Large intestine (tissue), 3 donors: ENCODE data around the gene GMIP. TPM values are rescaled to one million over a fixed set of nuclear protein-coding genes. Genes with fewer than 3 reads are reported as not detected.
A peak's percentile ranks its signal among the peaks of the same experiment; 100 is the strongest.

Experiments used
- DNase-seq, 2 donors: peaks; one replicate each; pipeline versions ENCODE4 v3.0.0 to v3.0.0-alpha.2; 2013
- H3K27ac ChIP-seq: one replicate; pipeline ENCODE4 v1.5.1; 2013; ENCODE audit warnings: low read length
- H3K27me3 ChIP-seq: 2 replicates; pipeline ENCODE4 v1.6.1; 2013; ENCODE audit warnings: low read length; ENCODE audit not compliant: control insufficient read depth, insufficient read depth
- H3K36me3 ChIP-seq: 2 replicates; pipeline ENCODE4 v1.6.1; 2013; ENCODE audit warnings: low read length; ENCODE audit not compliant: control insufficient read depth, insufficient read depth
- H3K4me1 ChIP-seq: one replicate; pipeline ENCODE4 v1.6.1; 2013; ENCODE audit warnings: low read length; ENCODE audit not compliant: control insufficient read depth, insufficient read depth
- H3K4me3 ChIP-seq: one replicate; pipeline ENCODE4 v1.5.1; 2013; ENCODE audit warnings: low read length
- H3K9me3 ChIP-seq: one replicate; pipeline ENCODE4 v1.6.1; 2013; ENCODE audit warnings: mild to moderate bottlenecking, low read depth, low read length, moderate library complexity; ENCODE audit not compliant: control insufficient read depth
- WGBS: methylation state at CpG from one replicate; pipeline ENCODE4 v1.1.5; 2013; ENCODE audit warnings: low lambda C conversion rate; ENCODE audit not compliant: insufficient coverage; 5-methylcytosine and 5-hydroxymethylcytosine counted together
- polyA plus RNA-seq: library from polyadenylated mRNA; unstranded; fragments of 120-200 nt; gene quantifications from one replicate; pipeline ENCODE4 v1.2.1, GENCODE V29; 2013

Gene GMIP
- polyA plus RNA-seq, 1 donor: 7.7 TPM

GRCh38 chr19:19649155-19649554, 5.7 kb upstream of the GMIP start:
- Histone ChIP-seq H3K9me3 (no peaks in the 10 kb centered on the region), H3K4me1 (no peaks in the 10 kb centered on the region), H3K27ac (no peak overlapping the region), H3K36me3 (peaks cover 83% of the 10 kb centered on the region), H3K27me3 (no peaks in the 10 kb centered on the region), H3K4me3 (no peak overlapping the region)
- no peak for DNase-seq
- whole genome bisulfite sequencing: no CpG with 5 or more reads among the region's 6 CpGs

DNA sequence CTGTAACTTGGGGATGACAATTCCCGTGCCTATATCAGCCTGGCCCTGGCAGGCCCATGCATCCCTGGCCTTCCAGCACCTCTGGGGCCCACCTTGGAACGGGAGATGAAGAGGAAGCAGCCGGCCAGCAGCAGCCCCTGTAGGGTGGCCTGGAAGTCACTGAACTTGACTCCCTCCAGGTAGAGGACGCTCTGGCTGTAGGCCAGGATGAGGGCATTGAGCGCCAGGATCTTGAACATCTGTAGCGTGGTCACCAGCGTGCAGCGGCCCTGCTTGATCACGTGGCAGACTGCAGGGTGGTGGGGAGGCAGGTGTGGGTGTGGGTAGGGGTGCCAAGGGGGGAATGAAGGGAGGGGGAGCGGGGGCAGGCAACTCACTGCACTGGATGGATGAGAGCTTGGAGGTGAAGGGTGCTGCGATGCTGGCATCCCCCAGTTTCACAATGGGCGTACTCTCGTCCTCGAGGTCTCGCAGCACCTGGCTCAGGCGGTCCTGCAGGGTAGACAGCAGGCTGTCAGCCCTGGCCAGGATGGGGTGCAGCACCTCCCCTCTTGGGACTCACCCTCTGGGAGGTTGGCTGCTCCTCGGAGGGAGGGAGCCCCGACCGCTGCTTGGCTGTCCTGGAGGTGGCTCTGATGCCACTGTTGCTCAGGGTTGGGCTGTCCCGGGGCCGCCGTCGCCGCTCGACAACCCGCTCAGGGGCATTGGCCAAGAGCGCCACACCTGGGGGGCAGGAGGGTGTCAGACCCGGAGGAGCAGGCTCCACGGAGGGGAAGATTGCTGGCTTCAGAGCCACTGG, 3.8 kb upstream of the GMIP start:
- WGBS: no CpG with 5 or more reads among the region's 29 CpGs
- no peaks in the 10 kb centered on the region for H3K27me3 ChIP-seq

GRCh38 chr19:19645233-19645870, 1.9 kb upstream of the GMIP start:
- DNase-seq: no peak
- H3K27ac ChIP-seq: no peak overlapping the region
- no peaks in the 10 kb centered on the region for H3K9me3 ChIP-seq
- no CpG with 5 or more reads among the region's 17 CpGs for WGBS
- H3K36me3 ChIP-seq: peaks cover 45% of the 10 kb centered on the region
- no peaks in the 10 kb centered on the region for H3K4me1 ChIP-seq
- no peak overlapping the region for H3K4me3 ChIP-seq
- no peaks in the 10 kb centered on the region for H3K27me3 ChIP-seq

More for the DNA sequence above, 3.8 kb upstream of the GMIP start:
- no peak for DNase-seq
- no peaks in the 10 kb centered on the region for H3K4me1 ChIP-seq
- no peaks in the 10 kb centered on the region for H3K9me3 ChIP-seq
- no peak overlapping the region for H3K4me3 ChIP-seq
- no peak overlapping the region for H3K27ac ChIP-seq
- H3K36me3 ChIP-seq: peaks cover 64% of the 10 kb centered on the region

GRCh38 chr19:19644054-19644388, 564 bp upstream of the GMIP start:
- Histone ChIP-seq H3K36me3 (peaks cover 32% of the 10 kb centered on the region), H3K9me3 (no peaks in the 10 kb centered on the region), H3K4me3 (peak overlapping the region; percentile 89), H3K27me3 (no peaks in the 10 kb centered on the region), H3K27ac (no peak overlapping the region), H3K4me1 (no peaks in the 10 kb centered on the region)
- no peak for DNase-seq
- WGBS: no CpG with 5 or more reads among the region's 5 CpGs

GRCh38 chr19:19642506-19643157, 825 bp downstream of the GMIP start:
- WGBS: no CpG with 5 or more reads among the region's 16 CpGs
- H3K36me3 ChIP-seq: peaks cover 29% of the 10 kb centered on the region

DNA sequence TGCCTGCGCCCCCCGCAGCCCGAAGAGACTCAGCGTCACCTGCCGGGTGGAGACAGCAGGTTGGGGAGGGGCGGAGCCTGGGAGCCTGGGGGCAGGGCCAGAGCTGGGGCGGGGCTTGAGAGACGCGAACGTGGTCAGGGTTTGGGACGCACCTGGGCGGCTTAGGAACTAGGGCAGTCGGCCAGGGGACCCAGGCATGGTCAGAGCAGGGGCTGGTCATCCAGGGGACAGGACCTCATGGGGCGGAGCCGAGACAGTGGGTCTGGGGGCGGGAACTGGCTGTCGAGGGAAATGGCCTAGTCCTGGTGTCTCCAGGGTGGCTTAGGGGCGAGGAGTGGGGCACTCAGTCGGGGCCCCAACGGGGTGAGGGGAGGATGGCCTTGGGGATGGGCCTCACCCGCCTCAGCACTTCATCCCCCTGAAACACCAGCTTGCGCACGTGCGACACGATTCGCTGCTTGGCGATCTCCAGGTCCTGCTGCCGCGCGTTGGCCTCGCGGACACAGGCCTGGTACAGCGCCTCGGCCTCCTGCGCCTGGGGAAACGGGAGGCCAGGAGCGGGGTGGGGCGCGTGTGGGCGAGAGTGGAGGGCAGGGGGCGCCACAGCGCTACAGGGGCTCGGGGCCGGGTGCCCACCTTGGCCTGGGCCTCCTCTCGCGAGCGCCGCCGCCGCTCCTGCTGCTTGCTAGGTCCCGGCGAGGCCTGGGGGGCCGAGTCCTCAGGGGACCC, 5.8 kb downstream of the GMIP start:
- H3K4me1 ChIP-seq: no peaks in the 10 kb centered on the region
- peaks cover 14% of the 10 kb centered on the region for H3K36me3 ChIP-seq
- WGBS: no CpG with 5 or more reads among the region's 53 CpGs
- H3K27me3 ChIP-seq: no peaks in the 10 kb centered on the region
- H3K27ac ChIP-seq: no peak overlapping the region
- no peak overlapping the region for H3K4me3 ChIP-seq
- DNase-seq: peak in 1 of 2 donors; percentile 46
- H3K9me3 ChIP-seq: no peaks in the 10 kb centered on the region

More at GRCh38 chr19:19642506-19643157, 825 bp downstream of the GMIP start:
- no peak for DNase-seq
- H3K27me3 ChIP-seq: no peaks in the 10 kb centered on the region
- peak overlapping the region; percentile 89 for H3K4me3 ChIP-seq
- H3K27ac ChIP-seq: no peak overlapping the region
- no peaks in the 10 kb centered on the region for H3K9me3 ChIP-seq
- H3K4me1 ChIP-seq: no peaks in the 10 kb centered on the region

DNA sequence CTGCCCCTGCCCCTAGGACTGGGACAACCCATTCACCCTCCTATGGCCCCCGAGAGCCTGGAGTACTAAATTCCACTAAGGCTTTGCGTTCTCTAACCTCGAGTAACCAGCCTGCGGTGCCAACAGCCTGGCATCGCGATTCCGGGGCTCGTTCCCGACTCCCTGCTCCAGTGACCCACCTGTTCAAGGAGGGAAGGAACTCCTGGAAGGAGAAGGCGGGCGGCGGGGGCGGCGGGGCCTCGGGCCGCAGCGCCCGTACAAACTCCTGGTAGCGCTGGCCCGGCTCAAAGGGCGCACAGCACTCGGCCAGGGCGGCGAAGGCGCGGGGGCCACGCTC, 6.3 kb downstream of the GMIP start:
- H3K27ac ChIP-seq: no peak overlapping the region
- no peak overlapping the region for H3K4me3 ChIP-seq
- H3K36me3 ChIP-seq: peaks cover 14% of the 10 kb centered on the region
- no peaks in the 10 kb centered on the region for H3K27me3 ChIP-seq
- DNase-seq: no peak
- no CpG with 5 or more reads among the region's 27 CpGs for WGBS
- no peaks in the 10 kb centered on the region for H3K4me1 ChIP-seq
- no peaks in the 10 kb centered on the region for H3K9me3 ChIP-seq

- Histone ChIP-seq H3K4me3 (no peak overlapping the region), H3K9me3 (no peaks in the 10 kb centered on the region), H3K27me3 (no peaks in the 10 kb centered on the region), H3K36me3 (peaks cover 14% of the 10 kb centered on the region), H3K27ac (no peak overlapping the region), H3K4me1 (no peaks in the 10 kb centered on the region)
- no CpG with 5 or more reads among the region's 9 CpGs for WGBS
- no peak for DNase-seq
These were observed 6.8 kb downstream of the GMIP start for GRCh38 chr19:19636573-19637185.

DNA sequence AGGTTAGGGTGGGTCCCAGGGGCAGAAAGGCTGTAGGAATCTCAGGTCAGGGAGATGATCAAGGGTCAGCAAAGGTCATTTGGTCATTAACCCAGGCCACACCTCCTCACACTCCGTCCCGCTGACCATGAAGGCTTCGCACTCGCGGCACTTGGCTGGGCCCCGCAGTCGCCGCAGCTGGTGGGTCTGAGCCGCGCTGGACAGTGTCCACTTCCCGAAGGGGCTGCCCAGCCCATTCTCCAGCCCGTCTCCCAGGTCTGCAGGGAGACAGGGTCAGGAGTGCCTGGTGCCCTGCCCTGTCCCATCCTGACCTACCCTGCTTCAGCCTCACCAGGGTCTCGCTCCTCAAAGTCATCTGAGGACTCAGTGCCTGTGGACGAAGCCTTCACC, 8.1 kb downstream of the GMIP start:
- H3K4me3 ChIP-seq: no peak overlapping the region
- H3K9me3 ChIP-seq: no peaks in the 10 kb centered on the region
- H3K36me3 ChIP-seq: peaks cover 14% of the 10 kb centered on the region
- H3K27me3 ChIP-seq: no peaks in the 10 kb centered on the region
- H3K4me1 ChIP-seq: no peaks in the 10 kb centered on the region
- DNase-seq: no peak
- no CpG with 5 or more reads among the region's 14 CpGs for whole genome bisulfite sequencing
- H3K27ac ChIP-seq: no peak overlapping the region
